Inferior parietal cortex (tissue), 1 donor: Measurements from ENCODE around the gene PTTG1.
A peak's percentile ranks its signal among the peaks of the same experiment; 100 is the strongest.

Experiments used
- DNase-seq: peaks from one replicate; pipeline ENCODE4 v3.0.0-alpha.2; 2016; ENCODE audit errors: extremely low spot score

Gene PTTG1

GRCh38 chr5:160421625-160422258, at the start of gene PTTG1:
TSS of gene PTTG1 (plus strand) at chr5:160421855. CDS start at chr5:160422313, 458 bp downstream.
- peak; percentile 91 for DNase-seq

DNA sequence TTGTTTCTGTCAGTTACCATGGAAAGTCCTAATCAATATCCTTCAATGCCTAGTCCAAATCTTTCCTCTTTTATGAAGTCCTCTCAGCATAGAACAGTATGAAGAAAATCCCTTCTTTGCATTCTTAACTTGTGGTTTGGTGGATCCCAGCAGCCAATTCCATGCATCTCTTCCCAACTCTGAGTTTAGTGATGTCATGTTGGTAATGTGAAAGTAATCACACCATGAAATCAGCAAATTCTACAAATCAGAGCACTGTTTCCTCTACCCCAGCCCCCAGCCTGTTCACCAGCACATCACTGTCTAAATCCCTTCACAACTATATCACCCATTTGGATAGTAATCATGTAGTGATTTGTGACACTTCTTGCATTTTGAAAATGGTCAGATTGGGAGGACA, 46.5 kb upstream of the PTTG1 start:
- no peak for DNase-seq

- no peak for DNase-seq
Observed at GRCh38 chr5:160375701-160376100, 46.0 kb upstream of the PTTG1 start.

GRCh38 chr5:160376416-160376815, 45.2 kb upstream of the PTTG1 start:
- DNase-seq = no peak

- no peak for DNase-seq
Observed at GRCh38 chr5:160377651-160378050, 44.0 kb upstream of the PTTG1 start.

DNA sequence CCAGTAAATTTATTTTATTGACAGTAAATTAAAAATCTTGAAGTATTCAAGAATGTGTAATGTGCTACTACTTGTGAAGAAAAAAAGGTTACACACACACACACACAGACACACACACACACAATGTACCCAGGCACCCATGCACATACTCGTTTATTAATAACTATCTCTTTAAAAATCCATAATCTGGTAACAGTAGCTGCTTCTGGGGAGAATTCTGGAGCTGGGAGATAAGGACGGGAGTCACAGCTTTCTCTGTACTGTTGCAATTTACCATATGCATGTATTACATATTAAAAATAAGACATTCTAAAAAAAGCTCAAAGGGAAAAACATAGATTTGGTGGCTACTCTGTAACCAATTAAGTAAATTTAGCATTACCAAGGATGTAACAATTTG, 43.3 kb upstream of the PTTG1 start:
- no peak for DNase-seq

DNA sequence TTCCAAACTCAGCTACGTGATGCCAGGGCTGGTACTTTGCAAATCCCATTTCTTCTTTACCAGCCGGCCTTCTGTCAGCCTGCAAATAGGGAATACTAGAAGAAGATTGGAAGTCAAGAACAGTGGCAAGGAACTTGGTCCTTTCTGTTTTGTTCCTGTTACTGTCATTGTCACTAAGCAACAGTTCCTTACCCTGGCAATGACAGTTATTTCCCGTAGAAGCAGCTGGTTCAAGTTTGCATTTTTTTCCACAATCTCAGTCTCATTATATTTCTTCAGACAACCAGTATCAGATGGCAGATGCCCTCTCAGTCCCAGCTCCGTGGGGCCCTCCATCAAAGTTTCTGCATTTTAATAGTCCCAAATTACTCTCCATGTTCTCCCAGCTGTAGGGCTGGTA, 42.1 kb upstream of the PTTG1 start:
- DNase-seq = no peak

DNA sequence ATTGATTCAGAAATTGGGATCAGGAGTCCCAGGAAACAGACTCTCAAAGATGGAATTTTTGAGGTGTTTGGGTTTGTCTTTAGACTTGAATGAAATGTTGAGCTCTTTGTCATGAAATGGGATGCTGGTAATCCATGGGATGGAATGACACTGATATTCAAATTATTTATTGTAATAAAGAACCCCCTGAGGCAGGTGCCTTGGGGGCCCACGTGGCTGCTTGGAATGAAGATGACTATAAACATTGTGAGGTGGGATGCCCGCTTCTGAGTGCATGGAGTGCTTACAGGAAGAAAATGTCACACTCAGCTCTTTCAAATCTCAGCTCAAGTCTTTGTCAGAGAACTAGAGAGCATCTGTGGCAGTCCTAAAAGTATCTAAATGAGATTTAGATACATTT, 41.6 kb upstream of the PTTG1 start:
- no peak for DNase-seq

- DNase-seq = no peak
Observed at GRCh38 chr5:160382346-160382745, 39.3 kb upstream of the PTTG1 start.

GRCh38 chr5:160384681-160385080, 37.0 kb upstream of the PTTG1 start:
- no peak for DNase-seq

- no peak for DNase-seq
Observed at GRCh38 chr5:160385496-160385895, 36.2 kb upstream of the PTTG1 start.

DNA sequence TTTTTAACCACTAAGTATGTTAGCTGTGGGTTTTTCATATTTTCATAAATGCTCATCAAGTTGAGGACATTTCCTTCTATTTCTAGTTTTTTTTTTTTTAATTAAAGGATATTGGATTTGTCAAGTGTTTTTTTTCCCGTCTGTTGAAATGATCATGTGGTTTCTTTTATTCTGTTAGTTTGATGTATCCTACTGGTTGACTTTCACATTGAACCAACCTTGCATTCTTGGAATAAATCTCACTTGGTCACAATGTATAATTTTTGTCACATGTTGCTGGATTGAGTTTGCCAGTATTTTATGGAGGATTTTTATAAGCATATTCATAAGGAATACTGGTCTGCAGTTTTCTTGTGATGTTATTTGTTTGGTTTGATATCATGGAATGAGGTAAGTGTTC, 34.2 kb upstream of the PTTG1 start:
- no peak for DNase-seq

GRCh38 chr5:160390787-160391696, 30.6 kb upstream of the PTTG1 start:
- no peak for DNase-seq

DNA sequence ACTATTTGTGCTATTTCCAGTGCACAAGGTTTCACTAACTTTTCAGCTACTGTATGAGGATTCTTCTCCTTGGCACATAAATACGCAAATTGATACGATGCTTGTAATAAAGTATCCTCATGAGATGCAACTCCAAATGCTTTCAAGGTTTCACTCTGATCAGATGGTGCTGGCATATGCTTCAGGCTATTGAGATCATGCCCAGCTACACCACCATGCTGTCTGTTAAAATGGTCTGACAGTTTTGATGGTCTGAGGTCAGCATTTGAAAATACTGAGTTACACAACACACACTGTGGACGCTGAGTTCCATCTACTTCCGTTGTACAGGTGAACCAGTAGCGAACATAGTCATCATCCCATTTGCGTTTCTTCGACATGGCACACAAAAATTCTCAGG, 26.5 kb upstream of the PTTG1 start:
- DNase-seq = no peak

DNA sequence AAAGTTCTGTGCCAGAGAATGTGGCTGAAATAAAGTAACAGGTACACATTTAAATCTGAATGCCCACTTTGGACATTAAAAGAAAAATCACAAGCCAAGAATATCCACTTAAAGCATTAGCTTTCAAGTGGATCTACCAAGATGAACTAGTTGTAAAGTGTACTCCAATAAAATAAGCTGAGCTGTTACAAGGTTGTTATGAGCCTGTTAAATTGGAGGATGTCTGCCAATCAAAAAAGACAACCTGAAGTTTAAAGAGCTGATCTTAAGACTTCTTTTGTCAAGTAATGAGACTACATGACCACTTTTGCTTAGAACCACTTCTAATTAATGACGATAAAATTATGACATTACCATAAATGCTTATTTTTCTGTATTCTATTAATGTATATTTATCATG, 24.2 kb upstream of the PTTG1 start:
- no peak for DNase-seq

DNA sequence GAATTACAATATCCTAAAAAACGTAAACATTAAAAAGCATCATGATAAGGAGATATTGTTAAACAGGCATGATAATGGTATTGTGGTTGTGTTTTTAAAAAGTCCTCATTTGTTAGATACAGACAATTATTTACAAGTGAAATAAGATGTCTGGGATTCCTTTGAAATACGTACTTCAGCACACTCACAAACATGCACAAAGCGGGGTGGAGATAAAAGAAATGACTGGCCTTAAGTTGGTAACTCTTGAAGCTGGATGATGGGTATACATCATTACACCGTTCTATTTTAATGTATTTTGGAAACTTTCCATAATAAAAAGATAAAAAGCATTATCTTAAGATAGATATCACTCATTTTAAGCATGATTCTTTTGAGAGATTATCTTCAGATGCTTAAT, 22.8 kb upstream of the PTTG1 start:
- DNase-seq = no peak

GRCh38 chr5:160399402-160400353, 22.0 kb upstream of the PTTG1 start, which contains the start of gene FAM200C:
TSS of gene FAM200C (minus strand) at chr5:160400054. CDS start at chr5:160395490, 4,564 bp downstream.
- DNase-seq = peak; percentile 96

- peak; percentile 91 for DNase-seq
Observed at GRCh38 chr5:160418561-160419457, 2.8 kb upstream of the PTTG1 start, which contains the start of gene SLU7. TSS of gene SLU7 (minus strand) at chr5:160419081. CDS start at chr5:160415294, 3,787 bp downstream.

GRCh38 chr5:160419458-160420330, 2.0 kb upstream of the PTTG1 start:
- DNase-seq = no peak

- DNase-seq = no peak
Observed at GRCh38 chr5:160420331-160420610, 1.4 kb upstream of the PTTG1 start.
